HEK293 (cell line): Measurements from ENCODE around the gene NKD2.

Source experiments
- CTCF ChIA-PET: fragments of 350-600 bp; formaldehyde crosslinking; extraction: SDS; loops from one replicate; lab custom pipeline; 2021; ENCODE audit warnings: antibody characterized with exemption; lab: Yijun Ruan, JAX
- POLR2A ChIA-PET: fragments of 300-600 bp; formaldehyde crosslinking; extraction: SDS; loops from one replicate; lab custom pipeline; 2020; ENCODE audit warnings: antibody characterized with exemption, inconsistent platforms; lab: Yijun Ruan, JAX
- H3K27ac ChIP-seq: fragments of 200-500 bp; sonication (Bioruptor generic); 2 replicates; pipeline ENCODE4 v1.5.1; 2014; ENCODE audit warnings: low read depth, low read length, control low read depth, inconsistent platforms; ENCODE audit errors: extremely low read depth
- H3K36me3 ChIP-seq, 2 experiments: fragments of 200-500 bp in 1 of 2; sonication (Bioruptor generic) in 1 of 2; 1 replicate in 1 of 2; 2 replicates in 1 of 2; pipeline ENCODE4 v1.5.1; 2014 to 2017; ENCODE audit warnings: inconsistent platforms in 2 of 2, low read length in 2 of 2; ENCODE audit not compliant: control insufficient read depth in 2 of 2, insufficient read depth in 1 of 2
- H3K4me1 ChIP-seq: fragments of 200-500 bp; sonication (Bioruptor generic); 2 replicates; pipeline ENCODE4 v1.5.1; 2014; ENCODE audit warnings: mild to moderate bottlenecking, low read length, inconsistent platforms; ENCODE audit not compliant: control insufficient read depth, insufficient read depth
- H3K4me3 ChIP-seq: 2 replicates; pipeline ENCODE4 v1.5.1; 2011; ENCODE audit warnings: low read depth, mild to moderate bottlenecking, control low read depth, low read length, moderate library complexity
- H3K9me3 ChIP-seq: fragments of 200-500 bp; sonication (Bioruptor generic); 2 replicates; pipeline ENCODE4 v1.5.1; 2014; ENCODE audit warnings: low read depth, low read length, inconsistent platforms; ENCODE audit not compliant: control insufficient read depth, insufficient read depth
- BCL6B ChIP-seq: fragments of 450-650 bp; formaldehyde crosslinking; IDR thresholded peaks from 2 replicates; pipeline ENCODE4 v1.5.1; 2017; ENCODE audit warnings: missing biosample characterization, missing genetic modification characterization
- ELK4 ChIP-seq: IDR thresholded peaks from 2 replicates; pipeline ENCODE4 v1.6.1; 2011; ENCODE audit warnings: mild to moderate bottlenecking, low read depth, low read length, borderline replicate concordance
- GLI4 ChIP-seq: fragments of 450-650 bp; formaldehyde crosslinking; IDR thresholded peaks from 2 replicates; pipeline ENCODE4 v1.5.1; 2016; ENCODE audit warnings: missing biosample characterization, missing genetic modification characterization
- SP2 ChIP-seq: fragments of 450-650 bp; formaldehyde crosslinking; IDR thresholded peaks from 2 replicates; pipeline ENCODE4 v1.5.1; 2016; ENCODE audit warnings: missing biosample characterization, missing genetic modification characterization
- YY2 ChIP-seq: fragments of 450-650 bp; formaldehyde crosslinking; IDR thresholded peaks from 2 replicates; pipeline ENCODE4 v1.5.1; 2016; ENCODE audit warnings: missing biosample characterization, missing genetic modification characterization
- ZBTB1 ChIP-seq: fragments of 450-650 bp; formaldehyde crosslinking; IDR thresholded peaks from 2 replicates; pipeline ENCODE4 v1.5.1; 2016; ENCODE audit warnings: missing biosample characterization, missing genetic modification characterization
- ZNF121 ChIP-seq: fragments of 450-650 bp; formaldehyde crosslinking; IDR thresholded peaks from 2 replicates; pipeline ENCODE4 v1.5.1; 2016; ENCODE audit warnings: missing biosample characterization, missing genetic modification characterization
- ZNF148 ChIP-seq: fragments of 450-650 bp; formaldehyde crosslinking; IDR thresholded peaks from 2 replicates; pipeline ENCODE4 v1.5.0; 2017; ENCODE audit warnings: missing biosample characterization, missing genetic modification characterization, borderline replicate concordance
- ZNF155 ChIP-seq: fragments of 450-650 bp; formaldehyde crosslinking; IDR thresholded peaks from 2 replicates; pipeline ENCODE4 v1.5.1; 2016; ENCODE audit warnings: missing biosample characterization, missing genetic modification characterization
- ZNF157 ChIP-seq: fragments of 450-650 bp; formaldehyde crosslinking; IDR thresholded peaks from 2 replicates; pipeline ENCODE4 v1.5.1; 2016; ENCODE audit warnings: missing biosample characterization, missing genetic modification characterization
- ZNF18 ChIP-seq: fragments of 450-650 bp; formaldehyde crosslinking; IDR thresholded peaks from 2 replicates; pipeline ENCODE4 v1.5.1; 2016; ENCODE audit warnings: missing biosample characterization, missing genetic modification characterization
- ZNF248 ChIP-seq: fragments of 450-650 bp; formaldehyde crosslinking; IDR thresholded peaks from 2 replicates; pipeline ENCODE4 v1.5.1; 2017; ENCODE audit warnings: missing biosample characterization, missing genetic modification characterization
- ZNF280D ChIP-seq: fragments of 450-650 bp; formaldehyde crosslinking; IDR thresholded peaks from 2 replicates; pipeline ENCODE4 v1.5.1; 2016; ENCODE audit warnings: missing biosample characterization, missing genetic modification characterization
- ZNF311 ChIP-seq: fragments of 450-650 bp; formaldehyde crosslinking; IDR thresholded peaks from 2 replicates; pipeline ENCODE4 v1.5.1; 2017; ENCODE audit warnings: missing biosample characterization, missing genetic modification characterization, borderline replicate concordance
- ZNF473 ChIP-seq: fragments of 450-650 bp; formaldehyde crosslinking; IDR thresholded peaks from 2 replicates; pipeline ENCODE4 v1.5.1; 2017; ENCODE audit warnings: missing biosample characterization, missing genetic modification characterization
- ZNF488 ChIP-seq: fragments of 450-650 bp; formaldehyde crosslinking; IDR thresholded peaks from 2 replicates; pipeline ENCODE4 v1.5.1; 2016; ENCODE audit warnings: missing biosample characterization, missing genetic modification characterization
- ZNF521 ChIP-seq: fragments of 450-650 bp; formaldehyde crosslinking; IDR thresholded peaks from 2 replicates; pipeline ENCODE4 v1.5.1; 2017; ENCODE audit warnings: missing biosample characterization, mild to moderate bottlenecking, missing genetic modification characterization
- ZNF544 ChIP-seq: fragments of 450-650 bp; formaldehyde crosslinking; IDR thresholded peaks from 2 replicates; pipeline ENCODE4 v1.5.0; 2017; ENCODE audit warnings: missing biosample characterization, missing genetic modification characterization
- ZNF571 ChIP-seq: fragments of 450-650 bp; formaldehyde crosslinking; IDR thresholded peaks from 2 replicates; pipeline ENCODE4 v1.5.0; 2017; ENCODE audit warnings: missing biosample characterization, missing genetic modification characterization
- ZNF707 ChIP-seq: fragments of 450-650 bp; formaldehyde crosslinking; IDR thresholded peaks from 2 replicates; pipeline ENCODE4 v1.5.1; 2016; ENCODE audit warnings: missing biosample characterization, missing genetic modification characterization
- ZNF785 ChIP-seq: fragments of 450-650 bp; formaldehyde crosslinking; IDR thresholded peaks from 2 replicates; pipeline ENCODE4 v1.5.1; 2016; ENCODE audit warnings: missing biosample characterization, missing genetic modification characterization
- ZSCAN18 ChIP-seq: fragments of 450-650 bp; formaldehyde crosslinking; IDR thresholded peaks from 2 replicates; pipeline ENCODE4 v1.5.1; 2016; ENCODE audit warnings: missing biosample characterization, missing genetic modification characterization
- ZSCAN23 ChIP-seq: fragments of 450-650 bp; formaldehyde crosslinking; IDR thresholded peaks from 2 replicates; pipeline ENCODE4 v1.5.1; 2016; ENCODE audit warnings: missing biosample characterization, missing genetic modification characterization
- ZSCAN4 ChIP-seq: fragments of 450-650 bp; formaldehyde crosslinking; IDR thresholded peaks from 2 replicates; pipeline ENCODE4 v1.5.1; 2017; ENCODE audit warnings: missing biosample characterization, missing genetic modification characterization

NKD2 gene

GRCh38 chr5:983568-983967 is 25.0 kb upstream of the NKD2 start:
- Histone ChIP-seq H3K9me3 (no peaks in the 10 kb centered on the region; the same call in 1 of the 2 replicates), H3K4me1 (no peaks in the 10 kb centered on the region), H3K27ac (no peak overlapping the region), H3K4me3 (no peak overlapping the region), H3K36me3 (no peaks in the 10 kb centered on the region; a peak in 1 of 3 replicates)
- ChIA-PET POLR2A (no interaction called here), CTCF (interaction anchor here (0.6 to 1.4 kb wide), 4 partner anchors 11 to 155 kb away, joined by 3 to 4 read pairs (median 3); no protein-coding TSS in a partner anchor)
- TF ChIP-seq BCL6B (tag by site-specific recombination), result peak; percentile 27; the same call in 1 of the 2 replicates
- no peak for TF ChIP-seq ZNF121 (tag by site-specific recombination)
- TF ChIP-seq ZSCAN23 (tag by site-specific recombination), result no peak
- 0 out of 2 replicates have a peak, but pooled peaks have one; percentile 42 for TF ChIP-seq GLI4
- peak; percentile 50; the same call in 1 of the 2 replicates for TF ChIP-seq ZNF785 (tag by site-specific recombination)
- 0 out of 2 replicates have a peak, but pooled peaks have one; percentile 20 for TF ChIP-seq ZNF571 (tag by site-specific recombination)
- 0 out of 2 replicates have a peak, but pooled peaks have one; percentile 47 for TF ChIP-seq ZNF488 (tag by site-specific recombination)
- peak; percentile 16; the same call in 1 of the 2 replicates for TF ChIP-seq ZSCAN18 (tag by site-specific recombination)
- no peak for TF ChIP-seq ELK4
- TF ChIP-seq ZSCAN4 (tag by site-specific recombination), result peak; percentile 64; the same call in 1 of the 2 replicates
- TF ChIP-seq ZNF280D (tag by site-specific recombination), result no peak
- TF ChIP-seq ZNF157 (tag by site-specific recombination), result 0 out of 2 replicates have a peak, but pooled peaks have one; percentile 28
- TF ChIP-seq YY2 (tag by site-specific recombination), result 0 out of 2 replicates have a peak, but pooled peaks have one; percentile 25
- peak; percentile 57; the same call in 1 of the 2 replicates for TF ChIP-seq ZNF521 (tag by site-specific recombination)
- TF ChIP-seq ZNF311 (tag by site-specific recombination), result 0 out of 2 replicates have a peak, but pooled peaks have one; percentile 75
- no peak for TF ChIP-seq SP2 (tag by site-specific recombination)
- no peak for TF ChIP-seq ZNF18 (tag by site-specific recombination)
- 0 out of 2 replicates have a peak, but pooled peaks have one; percentile 39 for TF ChIP-seq ZNF155 (tag by site-specific recombination)
- 0 out of 2 replicates have a peak, but pooled peaks have one; percentile 17 for TF ChIP-seq ZNF248 (tag by site-specific recombination)
- TF ChIP-seq ZNF707 (tag by site-specific recombination), result peak; percentile 22; the same call in 1 of the 2 replicates
- no peak for TF ChIP-seq ZBTB1 (tag by site-specific recombination)
- 0 out of 2 replicates have a peak, but pooled peaks have one; percentile 37 for TF ChIP-seq ZNF473 (tag by site-specific recombination)
- peak; percentile 12; the same call in 1 of the 2 replicates for TF ChIP-seq ZNF148 (tag by site-specific recombination)
- 0 out of 2 replicates have a peak, but pooled peaks have one; percentile 47 for TF ChIP-seq ZNF544 (tag by site-specific recombination)
